Measurements from ENCODE around the gene PWP1.

DNA sequence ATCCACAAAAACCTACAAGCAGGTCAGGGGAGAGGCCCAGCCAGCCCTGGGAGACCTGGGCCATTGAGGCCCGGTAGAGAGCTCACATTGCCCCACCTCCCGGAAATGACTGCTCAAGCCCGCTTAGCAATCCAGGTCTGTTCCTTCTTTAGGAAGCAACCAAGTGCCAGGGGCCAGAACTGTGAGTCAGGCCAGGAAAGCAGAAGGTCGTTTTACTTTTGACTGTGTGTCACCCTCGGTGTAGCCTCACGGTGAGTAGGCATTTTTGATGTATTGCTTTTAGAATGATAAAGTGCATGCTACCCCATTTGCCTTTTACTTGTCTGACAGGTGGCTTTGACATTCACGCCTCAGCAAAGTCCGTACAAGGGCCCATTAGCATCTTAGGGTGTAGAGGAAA is 25.4 kb upstream of the PWP1 start:
- TF ChIP-seq, protein P1, sequence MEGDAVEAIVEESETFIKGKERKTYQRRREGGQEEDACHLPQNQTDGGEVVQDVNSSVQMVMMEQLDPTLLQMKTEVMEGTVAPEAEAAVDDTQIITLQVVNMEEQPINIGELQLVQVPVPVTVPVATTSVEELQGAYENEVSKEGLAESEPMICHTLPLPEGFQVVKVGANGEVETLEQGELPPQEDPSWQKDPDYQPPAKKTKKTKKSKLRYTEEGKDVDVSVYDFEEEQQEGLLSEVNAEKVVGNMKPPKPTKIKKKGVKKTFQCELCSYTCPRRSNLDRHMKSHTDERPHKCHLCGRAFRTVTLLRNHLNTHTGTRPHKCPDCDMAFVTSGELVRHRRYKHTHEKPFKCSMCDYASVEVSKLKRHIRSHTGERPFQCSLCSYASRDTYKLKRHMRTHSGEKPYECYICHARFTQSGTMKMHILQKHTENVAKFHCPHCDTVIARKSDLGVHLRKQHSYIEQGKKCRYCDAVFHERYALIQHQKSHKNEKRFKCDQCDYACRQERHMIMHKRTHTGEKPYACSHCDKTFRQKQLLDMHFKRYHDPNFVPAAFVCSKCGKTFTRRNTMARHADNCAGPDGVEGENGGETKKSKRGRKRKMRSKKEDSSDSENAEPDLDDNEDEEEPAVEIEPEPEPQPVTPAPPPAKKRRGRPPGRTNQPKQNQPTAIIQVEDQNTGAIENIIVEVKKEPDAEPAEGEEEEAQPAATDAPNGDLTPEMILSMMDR (IDR thresholded peaks at IDR 0.05): no peak
- no peak for TF ChIP-seq POLR2A (IDR thresholded peaks at IDR 0.05)
